Measurements from ENCODE around the gene EPX.

GRCh38 chr17:58147930-58148434 is 44.5 kb upstream of the EPX start, which contains the start of gene OR4D1:
- TF ChIP-seq POLR2AphosphoS5 (IDR thresholded peaks at IDR 0.05; ENCODE audit: low read depth, low read length) (no peak), TAF1 (IDR thresholded peaks at IDR 0.05; ENCODE audit: borderline replicate concordance, insufficient read depth, low read length) (no peak), REST (IDR thresholded peaks at IDR 0.05; ENCODE audit: insufficient read depth in 1 of 2, low read depth in 2 of 2, low read length in 2 of 2) (no peak), SIN3A (IDR thresholded peaks at IDR 0.05; ENCODE audit: borderline replicate concordance, insufficient read depth, low read length) (no peak), FOXP2 (optimal IDR thresholded peaks at IDR 0.05; ENCODE audit: borderline replicate concordance, extremely low read depth, extremely low read length, insufficient read depth) (no peak)
